ENCODE measurements around the gene ABL2.
"Not testable (repeated sequence)": the region's sequence is repeated elsewhere in the genome, so short reads cannot be mapped to it uniquely, and the experiment has no call there.

ABL2 gene

GRCh38 chr1:179197690-179198297, 31.7 kb downstream of the ABL2 start:
- H3K4me1 Mint-ChIP-seq = peaks cover 3% of the 10 kb centered on the region
- H3K9me3 Mint-ChIP-seq = no peaks in the 10 kb centered on the region
- DNase-seq = no peak
- H3K36me3 Mint-ChIP-seq = no peaks in the 10 kb centered on the region
- no peak overlapping the region for H3K4me3 Mint-ChIP-seq
- H3K27ac Mint-ChIP-seq = no peak overlapping the region
- CTCF ChIA-PET = interaction anchor here (1.1 kb wide), 1 partner anchor 30 kb away, joined by 3 read pairs; no protein-coding TSS in a partner anchor
- no peaks in the 10 kb centered on the region for H3K27me3 Mint-ChIP-seq

GRCh38 chr1:179195857-179196256, 33.6 kb downstream of the ABL2 start:
- H3K9me3 Mint-ChIP-seq, H3K36me3 Mint-ChIP-seq, CTCF ChIA-PET, DNase-seq, H3K27ac Mint-ChIP-seq, H3K27me3 Mint-ChIP-seq, H3K4me3 Mint-ChIP-seq: not testable (repeated sequence)
- H3K4me1 Mint-ChIP-seq = peaks cover 16% of the 10 kb centered on the region

GRCh38 chr1:179195376-179195775, 34.1 kb downstream of the ABL2 start:
- Mint-ChIP-seq H3K9me3 (no peaks in the 10 kb centered on the region), H3K4me3 (no peak overlapping the region), H3K27me3 (no peaks in the 10 kb centered on the region), H3K4me1 (peaks cover 21% of the 10 kb centered on the region), H3K36me3 (no peaks in the 10 kb centered on the region), H3K27ac (no peak overlapping the region)
- DNase-seq = no peak
- CTCF ChIA-PET = interaction anchor here (2.4 kb wide), 1 partner anchor 75 kb away, joined by 13 read pairs; no protein-coding TSS in a partner anchor

- no peak for DNase-seq
- H3K4me3 Mint-ChIP-seq = no peak overlapping the region
- peaks cover 23% of the 10 kb centered on the region for H3K4me1 Mint-ChIP-seq
- CTCF ChIA-PET = interaction anchor here (0.8 to 2.4 kb wide), 5 partner anchors 12 to 398 kb away, joined by 3 to 13 read pairs (median 4); no protein-coding TSS in a partner anchor
- H3K27me3 Mint-ChIP-seq = no peaks in the 10 kb centered on the region
- H3K36me3 Mint-ChIP-seq = peaks cover 2% of the 10 kb centered on the region
- no peak overlapping the region for H3K27ac Mint-ChIP-seq
- H3K9me3 Mint-ChIP-seq = no peaks in the 10 kb centered on the region
Observed at GRCh38 chr1:179194068-179194537, 35.4 kb downstream of the ABL2 start.

- Mint-ChIP-seq H3K36me3 (peaks cover 2% of the 10 kb centered on the region), H3K27me3 (no peaks in the 10 kb centered on the region), H3K4me3 (no peak overlapping the region), H3K9me3 (no peaks in the 10 kb centered on the region), H3K4me1 (peaks cover 23% of the 10 kb centered on the region), H3K27ac (peak overlapping the region; percentile 59)
- CTCF ChIA-PET = interaction anchor here (1.7 kb wide), 1 partner anchor 70 kb away, joined by 7 read pairs; no protein-coding TSS in a partner anchor
- DNase-seq = no peak
Observed at GRCh38 chr1:179190861-179191260, 38.6 kb downstream of the ABL2 start.

- Mint-ChIP-seq H3K27me3 (no peaks in the 10 kb centered on the region), H3K9me3 (no peaks in the 10 kb centered on the region), H3K4me1 (peaks cover 20% of the 10 kb centered on the region), H3K27ac (no peak overlapping the region), H3K36me3 (peaks cover 2% of the 10 kb centered on the region), H3K4me3 (no peak overlapping the region)
- CTCF ChIA-PET = no interaction called here
- no peak for DNase-seq
Observed at GRCh38 chr1:179187735-179188471, 41.6 kb downstream of the ABL2 start.

GRCh38 chr1:179187043-179187442, 42.4 kb downstream of the ABL2 start:
- H3K27ac Mint-ChIP-seq = no peak overlapping the region
- CTCF ChIA-PET = no interaction called here

GRCh38 chr1:179184403-179184802, 45.1 kb downstream of the ABL2 start:
- Mint-ChIP-seq H3K9me3 (no peaks in the 10 kb centered on the region), H3K27me3 (no peaks in the 10 kb centered on the region), H3K27ac (no peak overlapping the region), H3K36me3 (peaks cover 1% of the 10 kb centered on the region), H3K4me3 (no peak overlapping the region), H3K4me1 (no peaks in the 10 kb centered on the region)
- CTCF ChIA-PET = interaction anchor here (1.2 kb wide), 1 partner anchor 74 kb away, joined by 3 read pairs; no protein-coding TSS in a partner anchor
- DNase-seq = no peak

More at GRCh38 chr1:179187043-179187442, 42.4 kb downstream of the ABL2 start:
- no peak for DNase-seq
- H3K27me3 Mint-ChIP-seq = no peaks in the 10 kb centered on the region
- H3K36me3 Mint-ChIP-seq = peaks cover 2% of the 10 kb centered on the region
- H3K4me3 Mint-ChIP-seq = no peak overlapping the region
- H3K4me1 Mint-ChIP-seq = peaks cover 16% of the 10 kb centered on the region
- H3K9me3 Mint-ChIP-seq = no peaks in the 10 kb centered on the region

GRCh38 chr1:179183857-179184256, 45.6 kb downstream of the ABL2 start:
- Mint-ChIP-seq H3K4me3 (no peak overlapping the region), H3K27me3 (no peaks in the 10 kb centered on the region), H3K27ac (no peak overlapping the region), H3K4me1 (no peaks in the 10 kb centered on the region), H3K9me3 (no peaks in the 10 kb centered on the region), H3K36me3 (no peaks in the 10 kb centered on the region)
- CTCF ChIA-PET = interaction anchor here (1.2 kb wide), 1 partner anchor 75 kb away, joined by 3 read pairs; no protein-coding TSS in a partner anchor
- no peak for DNase-seq

- no peaks in the 10 kb centered on the region for H3K27me3 Mint-ChIP-seq
Observed at GRCh38 chr1:179178950-179179349, 50.5 kb downstream of the ABL2 start.

GRCh38 chr1:179178183-179178582, 51.3 kb downstream of the ABL2 start:
- no peaks in the 10 kb centered on the region for H3K27me3 Mint-ChIP-seq
- DNase-seq = no peak

More at GRCh38 chr1:179178950-179179349, 50.5 kb downstream of the ABL2 start:
- Mint-ChIP-seq H3K36me3 (no peaks in the 10 kb centered on the region), H3K9me3 (no peaks in the 10 kb centered on the region), H3K4me1 (no peaks in the 10 kb centered on the region), H3K27ac (no peak overlapping the region), H3K4me3 (no peak overlapping the region)
- DNase-seq = no peak
- CTCF ChIA-PET = no interaction called here

GRCh38 chr1:179177615-179178014, 51.9 kb downstream of the ABL2 start:
- Mint-ChIP-seq H3K4me3 (no peak overlapping the region), H3K9me3 (no peaks in the 10 kb centered on the region), H3K27me3 (no peaks in the 10 kb centered on the region), H3K4me1 (no peaks in the 10 kb centered on the region), H3K27ac (no peak overlapping the region), H3K36me3 (no peaks in the 10 kb centered on the region)
- CTCF ChIA-PET = no interaction called here
- DNase-seq = no peak

More at GRCh38 chr1:179178183-179178582, 51.3 kb downstream of the ABL2 start:
- CTCF ChIA-PET = no interaction called here
- Mint-ChIP-seq H3K9me3 (no peaks in the 10 kb centered on the region), H3K4me3 (no peak overlapping the region), H3K4me1 (no peaks in the 10 kb centered on the region), H3K27ac (no peak overlapping the region), H3K36me3 (no peaks in the 10 kb centered on the region)

- Mint-ChIP-seq H3K36me3 (no peaks in the 10 kb centered on the region), H3K27ac (no peak overlapping the region), H3K4me3 (no peak overlapping the region), H3K27me3 (no peaks in the 10 kb centered on the region), H3K4me1 (no peaks in the 10 kb centered on the region), H3K9me3 (no peaks in the 10 kb centered on the region)
- CTCF ChIA-PET = no interaction called here
- DNase-seq = no peak
Observed at GRCh38 chr1:179177182-179177581, 52.3 kb downstream of the ABL2 start.

- no peak overlapping the region for H3K4me3 Mint-ChIP-seq
- no peaks in the 10 kb centered on the region for H3K9me3 Mint-ChIP-seq
- CTCF ChIA-PET = no interaction called here
- H3K27me3 Mint-ChIP-seq = no peaks in the 10 kb centered on the region
- H3K27ac Mint-ChIP-seq = no peak overlapping the region
- H3K36me3 Mint-ChIP-seq = no peaks in the 10 kb centered on the region
- no peak for DNase-seq
- no peaks in the 10 kb centered on the region for H3K4me1 Mint-ChIP-seq
Observed at GRCh38 chr1:179175011-179175841, 54.3 kb downstream of the ABL2 start.

Data from activated naive CD4-positive, alpha-beta T cell treated with anti-CD3 and anti-CD28 coated beads, Interleukin-2, amount 10 ng/mL, durations not matched to agents 7 days and 5 days (primary cell).